ENCODE data around the gene PLP2. TPM values are rescaled to one million over a fixed set of nuclear protein-coding genes. Genes with fewer than 3 reads are reported as not detected.
"Not testable (repeated sequence)": the region's sequence is repeated elsewhere in the genome, so short reads cannot be mapped to it uniquely, and the experiment has no call there.

The PLP2 gene
- polyA plus RNA-seq, 3 donors = 280 to 374 (median 330) TPM

GRCh38 chrX:49147282-49147681 lies 24.4 kb upstream of the PLP2 start:
- no peaks in the 10 kb centered on the region for H3K79me2 ChIP-seq (ENCODE audit: insufficient read depth, low read length)
- no peaks in the 10 kb centered on the region for H3K27me3 ChIP-seq (ENCODE audit: control insufficient read depth in 2 of 2, insufficient read depth in 2 of 2, low read length in 2 of 2)
- intact Hi-C loops (cut with micrococcal nuclease) = no loop called here
- DNase-seq = no peak
- H4K20me1 ChIP-seq (ENCODE audit: insufficient read depth, low read length) = no peaks in the 10 kb centered on the region
- no peak overlapping the region for H2AFZ ChIP-seq (ENCODE audit: insufficient read depth, low read depth, low read length, poor library complexity, severe bottlenecking)
- peaks cover 0 to 33% (median 7%) of the 10 kb centered on the region in 7 donors for H3K9me3 Mint-ChIP-seq
- H3K36me3 Mint-ChIP-seq = no peaks in the 10 kb centered on the region
- no peak overlapping the region for H3K4me3 Mint-ChIP-seq
- H3K27me3 Mint-ChIP-seq (ENCODE audit: low read depth in 3 of 3) = no peaks in the 10 kb centered on the region
- H3K4me1 Mint-ChIP-seq = peaks cover 12% of the 10 kb centered on the region
- TF ChIP-seq, protein P1, sequence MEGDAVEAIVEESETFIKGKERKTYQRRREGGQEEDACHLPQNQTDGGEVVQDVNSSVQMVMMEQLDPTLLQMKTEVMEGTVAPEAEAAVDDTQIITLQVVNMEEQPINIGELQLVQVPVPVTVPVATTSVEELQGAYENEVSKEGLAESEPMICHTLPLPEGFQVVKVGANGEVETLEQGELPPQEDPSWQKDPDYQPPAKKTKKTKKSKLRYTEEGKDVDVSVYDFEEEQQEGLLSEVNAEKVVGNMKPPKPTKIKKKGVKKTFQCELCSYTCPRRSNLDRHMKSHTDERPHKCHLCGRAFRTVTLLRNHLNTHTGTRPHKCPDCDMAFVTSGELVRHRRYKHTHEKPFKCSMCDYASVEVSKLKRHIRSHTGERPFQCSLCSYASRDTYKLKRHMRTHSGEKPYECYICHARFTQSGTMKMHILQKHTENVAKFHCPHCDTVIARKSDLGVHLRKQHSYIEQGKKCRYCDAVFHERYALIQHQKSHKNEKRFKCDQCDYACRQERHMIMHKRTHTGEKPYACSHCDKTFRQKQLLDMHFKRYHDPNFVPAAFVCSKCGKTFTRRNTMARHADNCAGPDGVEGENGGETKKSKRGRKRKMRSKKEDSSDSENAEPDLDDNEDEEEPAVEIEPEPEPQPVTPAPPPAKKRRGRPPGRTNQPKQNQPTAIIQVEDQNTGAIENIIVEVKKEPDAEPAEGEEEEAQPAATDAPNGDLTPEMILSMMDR (IDR thresholded peaks at IDR 0.05) = no peak
- no peak overlapping the region for H3K4me2 ChIP-seq (replicated peaks; ENCODE audit: extremely low read depth, low read length, poor library complexity, severe bottlenecking)
- H3K9me3 ChIP-seq (replicated peaks in 1 of 2; ENCODE audit: control insufficient read depth in 1 of 2, insufficient read depth in 1 of 2, low read length in 2 of 2) = no peaks in the 10 kb centered on the region
- no peak overlapping the region for H3K27ac Mint-ChIP-seq
- no peaks in the 10 kb centered on the region for H3K36me3 ChIP-seq (replicated peaks in 1 of 2; ENCODE audit: control insufficient read depth in 1 of 2, insufficient read depth in 2 of 2, low read length in 2 of 2)
- H3K4me3 ChIP-seq (replicated peaks in 1 of 3; ENCODE audit: low read depth in 2 of 3, low read length in 3 of 3) = no peak overlapping the region
- no CpG with 5 or more reads among the region's 8 CpGs for WGBS (ENCODE audit: insufficient coverage)
- H3K9ac ChIP-seq (ENCODE audit: insufficient read depth, low read length, poor library complexity, severe bottlenecking) = no peak overlapping the region
- H3K27ac ChIP-seq (ENCODE audit: low read depth in 1 of 2, low read length in 2 of 2) = no peak overlapping the region
- peaks cover 9 to 10% of the 10 kb centered on the region in 2 donors for H3K4me1 ChIP-seq (ENCODE audit: control insufficient read depth in 1 of 2, insufficient read depth in 2 of 2, low read length in 2 of 2)

- H3K27me3 ChIP-seq (ENCODE audit: control insufficient read depth in 2 of 2, insufficient read depth in 2 of 2, low read length in 2 of 2) = no peaks in the 10 kb centered on the region
- no peak overlapping the region for H3K9ac ChIP-seq (ENCODE audit: insufficient read depth, low read length, poor library complexity, severe bottlenecking)
- Mint-ChIP-seq H3K9me3 (peaks cover 0 to 33% (median 7%) of the 10 kb centered on the region in 7 donors), H3K27ac (peak overlapping the region in 1 of 7 donors; percentile 38), H3K4me1 (peaks cover 12% of the 10 kb centered on the region), H3K36me3 (no peaks in the 10 kb centered on the region), H3K27me3 (ENCODE audit: low read depth in 3 of 3) (no peaks in the 10 kb centered on the region), H3K4me3 (no peak overlapping the region)
- peaks cover 9 to 10% of the 10 kb centered on the region in 2 donors for H3K4me1 ChIP-seq (ENCODE audit: control insufficient read depth in 1 of 2, insufficient read depth in 2 of 2, low read length in 2 of 2)
- H3K36me3 ChIP-seq (replicated peaks in 1 of 2; ENCODE audit: control insufficient read depth in 1 of 2, insufficient read depth in 2 of 2, low read length in 2 of 2) = no peaks in the 10 kb centered on the region
- H3K9me3 ChIP-seq (replicated peaks in 1 of 2; ENCODE audit: control insufficient read depth in 1 of 2, insufficient read depth in 1 of 2, low read length in 2 of 2) = no peaks in the 10 kb centered on the region
- intact Hi-C loops (cut with micrococcal nuclease) = no loop called here
- no peaks in the 10 kb centered on the region for H4K20me1 ChIP-seq (ENCODE audit: insufficient read depth, low read length)
- no peak for DNase-seq
- WGBS (ENCODE audit: insufficient coverage) = no CpG with 5 or more reads among the region's 13 CpGs
- TF ChIP-seq, protein P1 (IDR thresholded peaks at IDR 0.05) = no peak
- H3K4me3 ChIP-seq (replicated peaks in 1 of 3; ENCODE audit: low read depth in 2 of 3, low read length in 3 of 3) = peak overlapping the region in 1 of 3 experiments; percentile 9
- no peaks in the 10 kb centered on the region for H3K79me2 ChIP-seq (ENCODE audit: insufficient read depth, low read length)
- H3K27ac ChIP-seq (ENCODE audit: low read depth in 1 of 2, low read length in 2 of 2) = no peak overlapping the region
- no peak overlapping the region for H3K4me2 ChIP-seq (replicated peaks; ENCODE audit: extremely low read depth, low read length, poor library complexity, severe bottlenecking)
- peak overlapping the region; percentile 46 for H2AFZ ChIP-seq (ENCODE audit: insufficient read depth, low read depth, low read length, poor library complexity, severe bottlenecking)
Measured at GRCh38 chrX:49147936-49148335, 23.8 kb upstream of the PLP2 start.

DNA sequence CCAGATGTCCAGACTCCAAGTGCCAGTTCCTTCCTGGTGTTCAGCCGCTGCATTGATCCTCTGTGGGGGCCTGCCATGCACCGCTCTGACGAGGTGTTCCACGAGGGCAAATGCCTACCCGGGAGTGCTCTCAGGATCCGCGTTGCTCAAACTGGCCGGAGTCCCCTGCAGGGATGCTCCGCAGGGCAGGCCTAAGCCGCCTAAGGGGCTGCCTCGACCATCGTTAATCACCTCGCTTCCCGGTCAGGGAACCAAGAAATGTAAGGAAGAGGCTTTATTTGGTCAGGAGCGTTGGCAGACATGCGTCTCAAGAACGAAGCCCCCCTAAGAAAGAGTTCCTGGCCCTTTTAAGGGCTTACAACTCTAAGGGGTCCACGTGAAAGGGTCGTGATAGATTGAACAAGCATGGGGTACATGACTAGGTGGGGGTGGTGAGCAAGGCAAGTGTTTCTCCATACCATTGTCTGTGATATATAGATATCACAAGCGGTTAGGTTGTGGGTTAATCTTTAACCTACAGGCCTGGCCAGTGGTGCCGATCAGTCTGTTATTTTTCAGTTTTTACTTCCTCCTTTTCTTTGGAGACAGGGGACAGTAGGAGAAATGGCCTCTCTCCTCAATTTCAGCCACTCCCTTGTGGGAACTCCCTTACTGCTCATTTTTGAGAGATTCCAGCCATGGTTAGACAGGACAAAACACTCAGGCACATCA lies 23.2 kb upstream of the PLP2 start:
- H3K36me3 ChIP-seq (replicated peaks in 1 of 2; ENCODE audit: control insufficient read depth in 1 of 2, insufficient read depth in 2 of 2, low read length in 2 of 2); H3K9me3 ChIP-seq (replicated peaks in 1 of 2; ENCODE audit: control insufficient read depth in 1 of 2, insufficient read depth in 1 of 2, low read length in 2 of 2); H3K27me3 Mint-ChIP-seq (ENCODE audit: low read depth in 3 of 3); H4K20me1 ChIP-seq (ENCODE audit: insufficient read depth, low read length); H3K4me2 ChIP-seq (replicated peaks; ENCODE audit: extremely low read depth, low read length, poor library complexity, severe bottlenecking); H3K79me2 ChIP-seq (ENCODE audit: insufficient read depth, low read length); intact Hi-C loops (cut with micrococcal nuclease); DNase-seq; H3K9ac ChIP-seq (ENCODE audit: insufficient read depth, low read length, poor library complexity, severe bottlenecking); H3K27me3 ChIP-seq (ENCODE audit: control insufficient read depth in 2 of 2, insufficient read depth in 2 of 2, low read length in 2 of 2); H3K36me3 Mint-ChIP-seq: not testable (repeated sequence)
- WGBS (ENCODE audit: insufficient coverage) = 98% methylated on average over 9 of the region's 21 CpGs
- H2AFZ ChIP-seq (ENCODE audit: insufficient read depth, low read depth, low read length, poor library complexity, severe bottlenecking) = peak overlapping the region; percentile 46
- Mint-ChIP-seq H3K9me3 (peaks cover 0 to 32% (median 7%) of the 10 kb centered on the region in 7 donors), H3K27ac (peak overlapping the region in 4 of 7 donors; percentile 26 to 81 (median 60)), H3K4me1 (peaks cover 12% of the 10 kb centered on the region), H3K4me3 (peak overlapping the region in 1 of 2 donors; percentile 48)
- peak overlapping the region in 1 of 2 donors; percentile 54 for H3K27ac ChIP-seq (ENCODE audit: low read depth in 1 of 2, low read length in 2 of 2)
- peaks cover 9 to 10% of the 10 kb centered on the region in 2 donors for H3K4me1 ChIP-seq (ENCODE audit: control insufficient read depth in 1 of 2, insufficient read depth in 2 of 2, low read length in 2 of 2)
- peak overlapping the region in 1 of 3 experiments; percentile 9 for H3K4me3 ChIP-seq (replicated peaks in 1 of 3; ENCODE audit: low read depth in 2 of 3, low read length in 3 of 3)

Data from CD14-positive monocyte (primary cell).